Measurements from ENCODE around the gene VPS37B. TPM values are rescaled to one million over a fixed set of nuclear protein-coding genes. Genes with fewer than 3 reads are reported as not detected.
"Not testable (repeated sequence)": the region's sequence is repeated elsewhere in the genome, so short reads cannot be mapped to it uniquely, and the experiment has no call there.

VPS37B gene
- total and polyA plus RNA-seq, 8 donors, result 13.4 to 105 (median 47.8) TPM

- H3K27me3 ChIP-seq, result no peaks in the 10 kb centered on the region
- H3K9me3 ChIP-seq, result no peaks in the 10 kb centered on the region
- intact Hi-C loops (cut with DNase I; ENCODE audit: low total_unique reads), result no loop called here
- H3K4me3 ChIP-seq, result no peak overlapping the region
- peaks cover 0 to 19% (median 2%) of the 10 kb centered on the region in 4 donors for H3K36me3 ChIP-seq
- WGBS, 5 donors, result 93 to 100% (median 95%) methylated on average over 2 of the region's 2 CpGs
- H3K27ac ChIP-seq, result peak overlapping the region; percentile 3 to 69 (median 39)
- H3K4me1 ChIP-seq, result peaks cover 30 to 59% (median 31%) of the 10 kb centered on the region in 4 donors
- DNase-seq, result no peak
- TF ChIP-seq POLR2A (IDR thresholded peaks at IDR 0.05) (no peak), CTCF (IDR thresholded peaks at IDR 0.05) (no peak), POLR2AphosphoS5 (IDR thresholded peaks at IDR 0.05) (no peak)
These were observed 46.7 kb upstream of the VPS37B start for GRCh38 chr12:122942637-122943036.

GRCh38 chr12:122941351-122941750 lies 45.4 kb upstream of the VPS37B start:
- H3K27me3 ChIP-seq; H3K27ac ChIP-seq; H3K9me3 ChIP-seq; intact Hi-C loops (cut with DNase I; ENCODE audit: low total_unique reads); H3K4me3 ChIP-seq; DNase-seq: not testable (repeated sequence)
- WGBS, 5 donors, result 53 to 82% (median 71%) methylated on average over 5 of the region's 5 CpGs
- Histone ChIP-seq H3K36me3 (peaks cover 0 to 19% (median 4%) of the 10 kb centered on the region in 4 donors), H3K4me1 (peaks cover 17 to 47% (median 20%) of the 10 kb centered on the region in 4 donors)

GRCh38 chr12:122939125-122939524 lies 43.2 kb upstream of the VPS37B start:
- no peak for TF ChIP-seq CTCF (IDR thresholded peaks at IDR 0.05)
- TF ChIP-seq POLR2A (IDR thresholded peaks at IDR 0.05), result no peak
- TF ChIP-seq POLR2AphosphoS5 (IDR thresholded peaks at IDR 0.05), result no peak
- TF ChIP-seq EP300 (IDR thresholded peaks at IDR 0.05), result no peak
- no peak for DNase-seq
- 83 to 93% (median 90%) methylated on average over 4 of the region's 4 CpGs for WGBS, 5 donors

GRCh38 chr12:122937622-122938091 lies 41.7 kb upstream of the VPS37B start:
- 81 to 88% (median 85%) methylated on average over 3 of the region's 3 CpGs for WGBS, 5 donors
- intact Hi-C loops (cut with DNase I; ENCODE audit: low total_unique reads), result no loop called here
- H3K27ac ChIP-seq, result no peak overlapping the region

More at GRCh38 chr12:122939125-122939524, 43.2 kb upstream of the VPS37B start:
- H3K4me3 ChIP-seq, result no peak overlapping the region
- peaks cover 3 to 24% (median 7%) of the 10 kb centered on the region in 4 donors for H3K4me1 ChIP-seq
- intact Hi-C loops (cut with DNase I; ENCODE audit: low total_unique reads), result no loop called here
- H3K36me3 ChIP-seq, result peaks cover 0 to 19% (median 8%) of the 10 kb centered on the region in 4 donors
- no peaks in the 10 kb centered on the region for H3K9me3 ChIP-seq
- no peak overlapping the region for H3K27ac ChIP-seq
- H3K27me3 ChIP-seq, result no peaks in the 10 kb centered on the region

More at GRCh38 chr12:122937622-122938091, 41.7 kb upstream of the VPS37B start:
- DNase-seq, result no peak
- no peak for TF ChIP-seq POLR2A (IDR thresholded peaks at IDR 0.05)
- no peak for TF ChIP-seq POLR2AphosphoS5 (IDR thresholded peaks at IDR 0.05)
- TF ChIP-seq EP300 (IDR thresholded peaks at IDR 0.05), result no peak
- TF ChIP-seq CTCF (IDR thresholded peaks at IDR 0.05), result no peak
- no peaks in the 10 kb centered on the region for H3K27me3 ChIP-seq
- no peak overlapping the region for H3K4me3 ChIP-seq
- H3K36me3 ChIP-seq, result peaks cover 0 to 26% (median 8%) of the 10 kb centered on the region in 4 donors
- no peaks in the 10 kb centered on the region for H3K9me3 ChIP-seq
- H3K4me1 ChIP-seq, result peaks cover 0 to 10% (median 4%) of the 10 kb centered on the region in 4 donors

Data from stomach (tissue), 9 donors.